GM21515 (cell line): ENCODE measurements around the gene HGFAC.

ENCODE experiments used
- ATAC-seq: cut with Tn5 transposase; IDR thresholded peaks from one replicate; pipeline ENCODE4 v1.9.1; 2021; ENCODE audit not compliant: unreplicated experiment

Gene HGFAC

DNA sequence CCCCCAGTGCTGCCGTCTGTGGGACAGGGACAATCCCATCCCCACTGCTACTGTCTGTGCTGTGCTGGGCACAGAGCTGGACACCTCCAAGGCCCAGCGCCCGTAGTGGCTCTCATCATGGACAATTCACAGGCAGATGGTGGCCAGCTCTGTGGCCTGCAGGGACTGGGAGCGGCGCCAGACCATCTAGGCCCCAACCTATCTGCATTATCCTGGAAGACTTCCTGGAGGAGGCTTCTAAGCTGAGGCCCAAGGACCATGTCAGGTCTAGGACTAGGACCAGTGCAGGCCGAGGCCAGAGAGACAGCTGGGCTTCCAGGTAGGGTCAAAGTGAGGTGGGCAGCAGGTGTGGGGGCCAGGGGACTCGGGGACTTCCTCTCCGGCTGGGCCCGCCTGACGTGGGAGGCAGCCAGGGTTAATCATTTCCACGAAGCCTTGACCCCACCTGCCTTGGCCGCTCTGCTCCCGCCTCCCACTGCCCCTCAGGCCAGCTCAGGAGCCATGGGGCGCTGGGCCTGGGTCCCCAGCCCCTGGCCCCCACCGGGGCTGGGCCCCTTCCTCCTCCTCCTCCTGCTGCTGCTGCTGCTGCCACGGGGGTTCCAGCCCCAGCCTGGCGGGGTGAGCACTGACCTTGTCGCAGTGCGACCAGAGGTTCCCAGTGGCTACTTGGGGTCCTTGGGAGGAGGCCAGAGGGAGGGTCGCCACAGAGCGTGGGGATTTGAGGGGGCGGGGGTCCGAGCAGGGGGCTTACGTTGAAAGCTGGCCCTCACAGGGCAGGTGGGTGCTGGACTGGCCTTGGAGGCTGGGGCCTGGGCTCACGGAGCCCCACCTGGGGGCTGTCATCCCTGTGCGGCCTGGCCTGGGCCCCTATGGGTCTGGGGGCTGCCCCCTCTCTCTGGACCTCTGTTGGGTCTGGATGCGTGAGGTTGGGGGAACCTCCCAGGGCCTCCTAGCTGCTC, at the start of gene HGFAC:
HGFAC (plus strand) TSS at position 468 of the 959 bp plus-strand sequence; CDS start at position 502, 34 bp downstream.
- no peak for ATAC-seq

DNA sequence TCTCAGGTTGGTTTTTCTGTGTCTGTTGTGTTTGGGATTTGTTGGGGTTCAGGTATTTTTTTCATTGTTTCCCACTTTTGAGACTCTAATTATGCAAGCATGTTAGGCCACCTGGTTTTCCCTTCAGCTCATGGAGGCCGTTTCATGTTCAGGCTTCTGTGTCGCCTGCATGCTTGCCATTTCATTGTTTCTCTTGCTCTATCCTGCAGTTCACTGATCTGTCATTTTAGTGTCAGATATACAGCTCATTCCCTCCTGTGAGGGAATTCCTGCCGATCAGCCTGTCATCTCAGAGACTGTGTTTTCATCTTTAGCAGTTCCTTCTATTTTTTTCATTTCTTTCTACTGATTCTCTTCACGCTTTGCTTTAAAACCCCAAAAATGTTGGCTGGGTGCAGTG, 49.4 kb upstream of the HGFAC start:
- no peak for ATAC-seq

DNA sequence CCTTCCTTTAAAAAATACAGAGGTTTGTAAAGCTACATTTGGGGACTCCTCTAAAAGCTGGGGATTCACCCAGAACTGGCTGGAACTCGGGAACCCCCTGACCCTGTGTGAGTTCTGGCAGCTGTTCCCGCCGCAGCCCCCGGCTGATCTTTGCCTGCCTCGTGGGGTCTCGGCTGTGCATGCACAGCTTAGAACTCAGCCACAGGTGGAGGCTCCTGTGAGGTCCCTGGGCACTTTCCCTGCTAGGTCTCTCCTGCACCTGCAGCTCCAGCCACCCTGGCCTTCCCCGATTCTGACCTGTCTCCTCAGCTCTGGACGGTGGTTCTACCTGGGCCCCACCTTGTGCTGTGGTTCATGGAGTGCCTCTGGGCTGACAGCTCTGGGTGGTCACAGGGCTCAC, 48.6 kb upstream of the HGFAC start:
- ATAC-seq: no peak

DNA sequence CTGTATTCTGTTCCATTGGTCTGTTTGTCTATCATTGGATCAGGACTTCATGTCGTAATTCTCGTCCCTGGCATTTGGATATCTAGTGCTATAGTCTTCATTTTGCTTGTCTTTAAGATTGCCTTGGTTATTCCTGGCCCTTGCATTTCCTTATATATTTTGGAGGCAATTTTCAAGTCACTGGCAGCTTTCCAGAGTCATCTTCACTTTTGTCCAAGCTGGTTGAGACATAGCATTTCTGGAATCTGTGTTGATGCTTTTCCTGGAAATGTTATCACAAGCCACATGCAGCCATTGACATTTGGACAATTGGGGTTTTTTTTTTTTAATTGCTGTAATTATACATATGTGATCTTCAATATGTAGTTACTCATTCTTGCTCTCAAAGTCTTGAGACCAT, 45.2 kb upstream of the HGFAC start:
- ATAC-seq: no peak

DNA sequence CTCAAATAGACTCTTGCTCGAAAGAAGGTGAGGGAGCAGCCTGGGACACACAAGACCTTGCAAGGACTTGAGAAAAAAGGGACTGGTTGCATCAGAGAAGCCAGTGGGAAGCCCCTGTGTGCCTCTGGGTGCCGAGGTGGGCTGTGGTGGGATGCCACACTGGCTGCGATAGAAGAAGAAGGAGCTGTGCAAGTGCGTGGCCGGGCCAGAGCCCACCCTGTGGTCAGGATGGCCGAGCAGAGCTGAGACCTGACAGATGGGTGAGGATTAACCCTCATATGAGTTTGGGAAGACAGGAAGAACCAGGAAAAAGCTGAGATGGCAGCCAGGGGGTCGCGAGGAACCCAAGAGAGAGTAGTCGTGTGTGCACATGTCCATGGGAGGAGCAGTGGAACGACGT, 44.6 kb upstream of the HGFAC start:
- ATAC-seq: no peak

DNA sequence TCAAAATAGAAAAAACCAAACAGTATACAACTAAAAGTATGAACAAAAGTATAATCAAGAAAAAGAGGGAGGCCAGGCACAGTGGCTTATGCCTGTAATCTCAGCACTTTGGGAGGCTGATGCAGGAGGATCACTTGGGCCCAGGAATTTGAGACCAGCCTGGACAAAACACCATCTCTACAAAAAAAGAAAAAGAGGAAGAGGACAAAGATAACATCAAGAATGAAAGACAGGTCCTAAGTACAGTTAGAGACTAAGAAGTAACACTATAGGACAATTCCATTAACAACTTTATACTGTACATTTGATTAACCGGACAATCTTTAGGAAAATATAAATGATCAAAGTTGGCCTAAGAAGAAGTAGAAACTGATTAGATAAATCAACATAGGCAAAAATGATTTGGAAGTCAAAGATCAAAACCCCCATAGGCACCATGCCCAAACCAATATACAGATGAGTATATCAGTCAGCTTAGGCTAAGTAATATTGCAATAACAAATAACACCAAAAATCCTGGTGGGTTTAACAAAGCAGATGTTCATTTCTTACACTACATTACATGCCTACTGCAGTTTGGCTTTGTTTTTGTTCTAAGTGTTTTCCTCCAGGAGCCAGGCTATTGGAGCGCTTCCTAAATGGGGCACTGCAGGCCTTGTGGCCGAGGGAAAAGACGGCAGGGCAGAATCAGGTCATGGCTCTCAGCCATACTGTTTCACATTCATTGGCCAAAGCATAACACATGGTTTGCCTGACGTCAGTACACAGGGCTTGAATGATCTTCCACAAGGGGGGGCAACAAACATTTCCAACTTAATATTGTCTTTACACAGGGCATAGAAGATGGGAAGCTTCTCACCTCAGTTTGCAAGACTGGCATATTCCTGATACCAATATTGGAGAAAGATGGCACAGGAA, 42.2 kb upstream of the HGFAC start:
- no peak for ATAC-seq

DNA sequence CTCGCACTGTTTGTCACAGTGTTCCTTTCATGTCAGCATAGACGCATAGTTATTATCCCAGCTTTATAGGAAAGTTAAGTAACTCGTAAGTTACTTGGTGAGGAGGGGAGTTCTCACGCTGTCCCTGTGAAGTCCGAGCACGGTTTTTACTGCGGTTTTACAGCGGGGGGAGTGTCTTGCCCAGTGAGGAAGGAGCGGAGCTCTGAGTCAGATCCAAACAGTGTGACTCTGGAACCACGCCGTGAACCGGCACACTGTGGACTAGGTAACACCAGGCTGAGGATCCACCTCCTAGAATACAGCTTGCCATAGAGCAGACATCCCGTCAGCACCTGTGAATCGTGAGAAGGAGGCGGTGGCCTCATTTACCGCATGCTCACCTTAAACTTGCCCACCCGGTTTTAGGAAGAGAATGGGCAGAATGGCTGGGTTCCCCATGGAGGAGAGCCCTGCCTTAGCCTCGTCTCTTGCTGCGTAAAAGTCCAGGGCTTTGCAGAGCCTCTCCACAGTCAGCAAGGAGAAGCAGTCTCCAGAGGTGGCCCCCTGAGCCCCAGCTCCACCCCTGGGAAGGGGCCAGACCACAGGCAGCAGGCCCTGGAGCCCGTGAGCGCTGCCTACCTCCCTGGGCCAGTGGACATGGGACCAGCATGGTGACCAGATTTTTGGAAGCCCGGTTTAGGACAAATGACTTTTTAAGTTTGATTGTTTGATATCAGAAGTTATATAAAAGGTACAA, 40.2 kb upstream of the HGFAC start:
- ATAC-seq: no peak

DNA sequence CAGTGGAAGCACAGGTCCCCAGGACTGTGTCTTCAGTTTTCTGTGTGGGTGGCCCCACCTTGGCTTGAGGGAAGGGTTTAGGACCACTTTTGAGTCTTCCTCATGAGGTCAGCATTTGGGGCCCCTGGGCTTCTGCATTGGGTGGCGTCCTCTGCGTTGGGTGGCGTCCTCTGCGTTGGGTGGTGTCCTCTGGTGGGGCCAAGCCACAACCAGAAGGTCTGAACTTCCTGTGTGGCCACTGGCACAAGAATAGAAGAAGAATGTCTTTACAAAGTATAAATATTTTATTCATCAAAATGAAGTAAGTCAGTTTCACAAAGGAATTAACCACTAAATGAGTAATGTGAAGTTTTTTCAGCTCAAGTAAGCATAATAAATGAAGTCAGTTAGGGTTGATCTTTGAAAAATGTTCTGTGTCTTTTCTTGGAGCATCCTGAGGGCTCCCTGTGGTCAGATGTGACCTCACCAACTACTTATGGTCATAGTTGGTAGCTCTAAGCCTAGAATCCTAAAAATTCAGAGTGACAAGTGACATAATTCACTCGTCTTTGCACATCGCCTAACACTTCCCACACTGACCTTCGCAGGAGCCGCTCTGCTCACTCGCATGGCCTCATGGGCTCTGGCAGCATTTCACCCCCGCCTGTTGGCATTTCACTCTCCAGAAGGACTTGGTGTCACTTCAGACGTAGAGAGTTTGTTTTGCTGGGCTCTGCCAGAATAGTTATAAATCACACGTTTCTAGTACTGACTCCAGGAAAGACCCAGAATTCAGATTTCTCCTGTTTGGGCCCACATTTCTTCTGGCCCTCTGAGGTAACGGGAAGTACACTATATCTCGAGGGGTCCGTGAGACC, 39.0 kb upstream of the HGFAC start:
- ATAC-seq: no peak

DNA sequence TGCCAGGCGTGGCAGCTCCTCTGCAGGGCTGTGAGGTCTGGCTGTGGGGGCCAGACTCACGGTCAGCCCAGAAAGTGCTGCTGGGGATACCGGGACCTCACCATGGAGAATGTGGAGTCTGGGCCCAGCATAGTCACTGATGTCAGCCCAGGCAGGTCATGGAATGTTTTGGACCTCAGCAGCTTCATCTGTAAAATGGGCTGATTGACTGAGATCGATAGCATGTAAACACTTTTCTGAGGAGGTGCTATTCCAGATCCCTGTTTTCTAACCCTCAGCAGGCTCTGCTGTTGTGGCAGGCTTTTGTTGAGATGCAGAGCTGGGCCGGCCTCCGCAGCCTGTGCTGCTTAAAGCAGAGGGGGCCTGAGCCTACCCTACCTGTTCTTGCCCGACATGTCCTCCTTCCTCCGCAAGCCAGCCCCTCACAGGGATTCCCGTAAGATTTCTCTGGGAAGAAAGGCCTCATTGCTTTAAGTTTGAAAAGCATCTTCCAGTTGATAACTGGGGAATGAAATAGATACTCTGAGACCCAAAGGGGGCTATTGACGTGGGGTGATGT, 38.3 kb upstream of the HGFAC start:
- ATAC-seq: no peak

DNA sequence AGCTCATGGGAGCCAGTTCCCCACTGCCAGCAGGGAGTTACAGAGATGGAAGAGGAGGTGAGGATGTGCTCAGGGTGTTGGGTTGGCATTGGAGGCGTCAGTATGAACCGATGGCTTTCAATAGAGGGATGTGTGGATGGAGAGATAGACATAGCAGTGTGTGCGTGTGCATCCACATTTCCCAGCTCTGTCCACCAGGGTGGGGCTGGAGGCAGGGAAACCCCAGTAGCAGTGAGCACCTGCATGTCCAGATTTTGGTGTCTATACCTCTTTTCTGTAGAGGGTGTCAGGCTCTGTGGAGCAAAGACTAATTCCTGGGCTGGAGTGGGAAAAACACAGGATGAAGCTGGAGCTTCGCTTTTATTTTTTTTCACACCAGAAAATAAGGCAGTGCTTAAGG, 37.2 kb upstream of the HGFAC start:
- ATAC-seq: no peak

DNA sequence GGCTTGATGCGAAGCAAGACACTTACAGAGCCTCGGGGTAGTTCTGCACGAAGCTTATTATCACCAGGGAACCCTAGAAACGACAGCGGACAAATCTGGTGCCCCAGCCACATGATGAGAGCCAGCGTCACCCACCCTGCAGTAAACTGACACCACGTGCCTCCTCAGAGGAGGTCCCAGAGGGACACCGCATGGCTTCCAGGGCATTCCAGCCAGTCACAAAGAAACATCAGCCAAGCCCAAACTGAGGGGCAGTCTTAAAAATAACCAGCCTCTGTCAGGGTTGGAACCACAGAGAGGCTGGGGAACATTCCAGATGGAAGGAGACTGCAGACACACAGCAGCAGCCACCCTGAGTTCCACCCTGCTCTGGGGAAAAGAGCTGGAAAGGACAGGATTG, 36.6 kb upstream of the HGFAC start:
- ATAC-seq: no peak

DNA sequence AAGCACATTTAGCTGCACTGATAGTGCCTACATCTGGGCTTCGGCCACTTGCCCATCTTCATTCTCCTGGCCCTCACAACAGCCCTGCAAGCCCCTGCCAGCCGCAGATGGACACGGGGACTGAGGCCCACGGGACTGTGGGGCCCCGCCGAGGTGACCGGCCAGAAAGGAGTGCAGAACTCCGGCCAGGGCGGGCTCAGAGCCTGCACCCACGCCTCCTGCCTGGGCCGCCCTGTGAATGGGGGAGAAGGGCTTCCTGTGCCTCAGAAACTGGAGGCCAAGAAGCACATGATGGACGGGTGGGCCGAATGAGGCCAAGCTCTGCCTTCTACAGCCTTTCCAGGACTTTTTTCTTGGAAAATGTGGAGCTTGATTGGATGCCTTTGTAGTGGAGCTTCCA, 35.7 kb upstream of the HGFAC start:
- no peak for ATAC-seq

DNA sequence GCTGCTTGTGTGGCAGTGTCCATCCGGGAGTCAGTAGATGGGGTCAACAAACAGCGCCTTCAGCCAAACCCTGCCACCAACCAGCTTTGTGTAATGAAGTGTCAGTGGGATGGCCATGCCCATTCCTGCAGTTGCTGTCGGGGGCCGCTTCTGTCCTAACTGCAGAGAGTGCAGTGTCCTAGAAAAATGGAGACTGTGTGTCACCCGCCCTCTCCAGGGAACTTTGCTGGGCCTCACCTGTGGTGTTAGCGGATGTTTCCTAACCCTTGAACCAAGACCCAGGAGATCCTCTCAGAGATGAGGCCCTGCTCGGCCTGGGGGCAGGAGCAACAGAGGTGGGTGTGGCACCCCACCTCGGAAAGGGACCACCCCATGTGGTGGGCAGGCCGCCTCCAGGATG, 35.3 kb upstream of the HGFAC start:
- no peak for ATAC-seq

DNA sequence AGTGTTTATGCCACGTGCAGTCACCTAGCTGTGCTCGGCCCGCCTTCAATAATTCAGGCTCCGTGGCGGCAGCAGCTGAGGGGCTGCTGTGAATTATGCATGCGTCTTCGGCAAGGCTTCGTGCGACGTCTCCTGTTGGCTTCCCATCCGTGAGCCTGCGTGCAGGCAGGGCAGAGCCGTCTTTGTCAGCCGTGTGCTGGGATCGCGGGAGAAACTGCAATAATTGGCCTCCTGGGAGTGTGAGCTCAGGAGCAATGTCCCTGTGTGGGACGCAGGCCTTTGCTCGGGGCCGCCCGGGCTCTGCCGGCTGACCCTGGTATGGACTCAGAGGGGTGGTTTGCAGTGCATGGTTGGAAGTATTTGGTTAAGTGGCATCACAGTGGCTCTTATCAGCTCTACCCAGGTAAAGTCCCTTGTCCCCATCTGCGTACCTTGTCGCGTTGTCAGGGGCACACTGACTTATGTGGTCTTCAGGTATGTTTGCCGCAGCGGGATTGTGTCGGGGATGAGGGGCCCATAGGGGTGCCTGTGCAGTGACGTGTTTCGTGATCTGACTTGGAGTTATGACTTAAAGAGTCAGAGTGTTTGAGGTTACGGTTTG, 34.5 kb upstream of the HGFAC start:
- ATAC-seq: no peak

DNA sequence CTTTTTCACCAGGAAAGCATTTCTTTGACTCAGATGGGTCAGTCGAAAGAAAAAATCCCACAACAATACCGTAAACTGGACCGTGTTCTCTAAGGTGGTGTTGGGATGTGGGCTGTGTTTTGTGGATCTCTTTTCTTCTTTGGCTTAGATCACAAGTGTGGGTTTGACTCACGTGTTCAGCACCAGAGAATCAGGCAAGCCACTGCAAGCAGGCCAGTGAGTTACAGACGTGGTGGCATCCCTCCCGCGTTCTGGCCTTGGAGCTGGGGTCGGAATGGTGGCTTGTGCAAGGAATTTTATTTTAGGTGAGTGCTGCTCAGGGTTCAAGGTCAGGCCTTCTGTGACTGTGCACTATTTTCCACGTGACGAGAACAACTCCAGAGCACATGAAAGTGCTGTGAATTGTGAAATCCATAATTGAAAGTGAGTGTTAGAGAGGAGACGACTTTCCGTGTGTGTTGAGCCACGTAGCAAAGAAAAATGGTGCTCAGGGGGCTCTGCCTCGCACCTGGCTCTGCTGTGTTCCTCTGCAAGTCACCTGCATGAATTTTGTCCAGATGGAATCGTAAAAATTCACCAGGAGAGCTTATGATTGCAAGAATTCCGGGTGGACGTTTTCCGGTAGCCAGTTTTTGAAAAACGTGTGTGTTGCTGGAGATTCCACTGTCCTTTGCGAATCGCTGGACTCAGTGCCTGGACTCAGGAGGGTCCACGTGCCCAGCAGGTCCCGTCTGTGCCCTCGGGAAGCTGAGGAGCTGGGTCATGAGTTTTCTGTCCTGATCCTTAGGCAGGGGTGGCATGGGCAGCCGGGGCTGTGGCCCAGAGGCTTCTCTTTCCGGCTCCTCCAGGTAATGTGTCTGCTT, 33.6 kb upstream of the HGFAC start:
- no peak for ATAC-seq

DNA sequence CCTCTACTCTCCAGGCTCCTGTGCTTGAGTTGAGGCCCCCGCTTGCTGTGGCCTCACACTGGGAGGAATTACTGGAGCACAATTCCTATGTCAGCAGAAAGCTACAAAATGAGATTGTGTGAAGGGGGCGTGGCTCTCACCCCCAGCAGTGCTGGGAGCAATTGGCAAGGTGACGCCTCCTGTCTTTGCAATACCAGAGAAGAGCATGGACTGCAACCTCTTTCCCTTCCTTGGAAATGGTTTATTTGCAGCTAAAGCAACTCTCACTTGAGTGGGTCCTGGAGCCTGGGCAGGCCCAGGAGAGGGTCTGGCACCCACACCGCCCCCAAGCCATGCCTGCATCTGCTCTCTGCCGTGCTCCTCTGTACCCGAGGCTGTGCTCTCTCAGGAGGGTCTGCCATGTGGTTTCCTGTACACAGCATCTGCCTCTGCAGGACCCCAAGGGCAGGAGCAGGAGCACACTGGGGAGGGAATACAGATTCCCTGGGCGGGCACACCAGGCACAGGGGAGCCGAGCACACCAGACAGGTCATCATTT, 32.9 kb upstream of the HGFAC start:
- ATAC-seq: no peak

DNA sequence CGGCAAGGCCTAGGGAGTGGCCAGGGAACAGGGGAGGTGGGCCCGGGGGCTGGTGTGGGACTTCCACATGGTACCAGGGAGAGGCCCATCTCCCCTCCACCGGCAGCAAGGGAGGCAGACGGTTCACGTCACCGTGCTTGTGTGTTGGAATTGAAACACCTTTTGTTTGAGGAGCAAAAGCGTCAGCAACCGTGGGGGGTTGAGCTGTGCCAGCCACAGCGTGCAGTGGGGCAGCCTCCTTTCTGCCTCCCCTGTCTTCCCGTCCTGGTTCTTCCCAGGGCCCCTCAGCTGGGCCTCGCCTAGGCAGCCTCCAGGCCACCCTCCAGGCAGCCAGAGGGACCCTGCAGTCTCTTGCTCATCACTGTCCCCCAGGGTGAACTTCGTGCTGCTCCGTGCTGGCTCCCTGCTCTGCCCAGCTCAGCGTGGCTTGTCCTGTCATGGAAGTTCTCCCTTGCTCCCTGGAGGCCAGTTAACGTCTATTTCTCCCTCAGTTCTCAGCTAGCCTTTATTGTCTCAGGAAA, 32.1 kb upstream of the HGFAC start:
- ATAC-seq: no peak
